ENCODE results near the gene KIF23.
A peak's percentile ranks its signal among the peaks of the same experiment; 100 is the strongest.
"Not testable (repeated sequence)": the region's sequence is repeated elsewhere in the genome, so short reads cannot be mapped to it uniquely, and the experiment has no call there.

KIF23 gene

DNA sequence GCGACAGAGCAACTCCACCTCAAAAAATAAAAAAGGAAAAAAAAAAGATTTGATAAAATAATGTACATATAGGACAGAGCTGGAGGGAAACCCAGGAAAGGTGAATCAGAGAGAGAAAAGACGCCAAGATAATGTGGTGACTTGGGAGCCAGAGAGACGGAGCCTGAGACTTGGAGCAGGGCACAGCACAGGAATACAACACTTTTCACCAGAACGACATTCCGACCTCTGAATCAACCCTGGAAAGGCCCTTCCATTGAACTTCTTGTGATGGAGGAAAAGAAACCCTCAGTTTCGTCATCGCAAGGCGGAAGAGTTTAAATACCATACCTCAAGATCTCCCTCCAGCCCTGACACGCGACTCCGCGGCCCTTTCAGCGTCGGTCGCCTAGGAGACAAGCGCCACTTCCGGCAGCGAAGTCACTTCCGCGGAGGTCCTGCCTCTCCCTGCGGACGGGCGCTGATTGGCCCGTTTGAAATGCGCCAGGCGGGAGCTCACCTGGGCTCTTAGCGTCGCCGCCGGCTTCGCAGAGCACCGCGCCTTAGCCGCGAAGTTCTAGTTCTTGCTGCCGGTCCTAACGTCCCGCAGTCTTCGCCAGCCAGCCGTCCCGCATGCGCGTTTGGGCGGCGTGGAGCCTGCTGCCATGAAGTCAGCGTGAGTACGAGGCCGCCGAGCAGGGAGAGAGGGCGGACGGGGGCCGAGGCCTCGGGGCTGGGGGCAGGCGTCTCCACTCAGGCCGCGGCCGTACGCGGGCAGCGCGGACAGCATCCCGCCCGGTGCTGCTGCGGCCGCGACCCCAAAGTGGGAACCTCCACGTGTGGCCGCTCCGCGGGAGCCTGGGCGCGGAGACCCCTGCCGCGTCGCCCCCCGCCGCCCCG, at the start of gene KIF23:
KIF23 (plus strand) TSS at position 528 of the 879 bp plus-strand sequence; CDS start at position 645, 117 bp downstream.
- peak; percentile 73 to 85 for DNase-seq (ENCODE audit: low read depth in 2 of 2, low spot score in 1 of 2)

DNA sequence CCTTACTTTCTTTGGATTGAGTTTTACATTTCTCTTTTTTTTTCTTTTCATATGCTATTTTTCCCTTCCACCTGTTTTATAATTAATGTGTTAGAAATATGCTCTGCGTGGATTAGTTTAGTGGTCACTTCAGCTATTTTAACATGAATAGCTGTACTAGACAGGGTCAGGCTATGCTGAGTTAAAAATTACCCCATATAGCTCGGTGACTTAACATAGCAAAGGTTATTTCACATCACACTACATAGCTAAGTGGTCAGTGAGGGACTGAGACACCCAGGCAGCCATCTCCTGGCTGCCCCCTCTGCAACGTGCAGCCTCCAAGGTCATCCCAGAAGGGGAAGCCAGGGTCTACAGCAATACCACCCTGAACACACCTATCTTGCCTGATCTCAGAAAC, 46.9 kb upstream of the KIF23 start:
- no peak for DNase-seq (ENCODE audit: low read depth in 2 of 2, low spot score in 1 of 2)

- no peak for DNase-seq (ENCODE audit: low read depth in 2 of 2, low spot score in 1 of 2)
These were observed 44.5 kb upstream of the KIF23 start for GRCh38 chr15:69369631-69370030.

- no peak for DNase-seq (ENCODE audit: low read depth in 2 of 2, low spot score in 1 of 2)
These were observed 40.7 kb upstream of the KIF23 start for GRCh38 chr15:69373406-69373805.

- no peak for DNase-seq (ENCODE audit: low read depth in 2 of 2, low spot score in 1 of 2)
These were observed 38.9 kb upstream of the KIF23 start for GRCh38 chr15:69375151-69375790.

DNA sequence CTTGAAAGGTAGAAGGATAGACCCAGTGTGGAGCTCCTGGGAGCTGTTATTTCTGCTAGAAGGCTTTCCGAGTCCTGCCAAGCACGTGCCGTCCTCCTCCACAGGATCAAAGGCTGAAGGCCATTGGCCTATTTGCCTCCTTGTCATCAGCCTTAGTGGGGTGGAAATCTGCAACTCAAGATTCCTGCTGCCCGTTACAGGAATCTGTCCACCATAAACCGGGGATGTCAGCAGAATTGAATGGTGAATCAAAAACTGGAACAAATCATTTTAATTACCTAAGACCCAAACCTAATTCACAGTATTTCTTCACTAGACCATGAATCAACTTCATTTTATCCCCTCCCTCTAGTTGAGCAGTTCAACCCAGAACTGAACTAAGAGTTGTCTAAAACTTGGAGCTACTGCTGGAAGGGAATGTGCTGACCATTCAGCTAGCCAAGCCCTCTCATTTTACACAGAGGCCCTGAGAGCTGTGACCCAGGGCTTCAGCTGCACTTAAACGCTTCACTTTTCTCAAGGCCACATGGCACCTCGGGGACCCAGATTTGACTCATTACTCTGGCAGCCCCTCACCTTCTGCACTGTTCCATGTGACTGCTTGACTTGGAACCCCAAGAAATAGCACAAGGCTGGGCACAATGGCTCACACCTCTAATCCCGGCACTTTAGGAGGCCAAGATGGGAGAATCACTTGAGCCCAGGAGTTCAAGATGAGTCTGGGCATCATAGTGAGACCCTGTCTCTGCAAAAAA, 36.8 kb upstream of the KIF23 start:
- DNase-seq (ENCODE audit: low read depth in 2 of 2, low spot score in 1 of 2) = no peak

DNA sequence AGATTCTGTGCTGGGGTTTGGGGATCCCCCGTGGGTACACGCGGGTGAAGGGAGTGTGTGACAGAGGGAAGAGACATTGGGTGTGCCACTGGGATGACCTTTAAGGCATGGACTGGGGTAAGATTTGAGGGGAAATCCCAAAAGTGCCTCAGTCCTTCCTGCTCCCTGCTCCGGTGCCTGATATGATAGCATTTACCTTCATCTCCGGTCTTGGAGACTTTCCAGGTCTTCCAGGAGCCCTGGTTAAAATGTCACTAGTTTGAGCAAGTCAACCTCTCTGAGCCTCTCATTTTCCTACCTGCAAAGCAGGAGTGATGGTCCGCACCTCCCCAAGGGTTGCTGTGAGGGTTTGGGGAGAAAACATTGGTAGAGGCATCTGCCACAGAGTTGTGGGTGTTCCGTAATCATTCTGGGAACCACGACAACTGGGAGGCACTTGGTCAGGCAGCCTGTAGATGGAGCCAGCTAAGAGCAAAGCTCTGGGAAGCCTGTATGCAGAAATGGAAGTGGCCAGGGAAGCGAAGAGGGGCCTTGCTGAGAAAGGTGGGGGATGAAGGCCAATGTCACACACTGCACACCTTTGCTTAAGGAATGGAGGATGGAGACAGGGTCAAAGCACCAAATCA, 33.9 kb upstream of the KIF23 start:
- DNase-seq (ENCODE audit: low read depth in 2 of 2, low spot score in 1 of 2) = no peak

DNA sequence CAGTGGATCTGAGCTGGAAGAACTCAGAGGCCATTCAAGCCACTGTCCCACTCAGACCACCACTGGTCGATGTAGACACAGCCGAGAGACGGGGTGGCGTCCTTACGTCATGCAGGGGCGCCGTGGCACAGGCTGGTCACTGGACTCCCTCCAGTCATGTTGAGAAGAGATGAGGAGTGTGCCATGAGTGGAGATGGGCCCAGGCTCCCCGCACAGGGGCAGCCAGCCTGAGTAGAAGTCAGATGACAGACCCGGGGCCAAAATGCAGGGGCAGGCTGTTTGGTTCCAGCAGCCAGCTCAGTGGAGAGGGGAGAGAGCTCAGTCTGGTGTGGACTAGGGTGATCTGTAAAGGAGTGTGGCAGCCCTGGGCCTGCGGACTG, 33.4 kb upstream of the KIF23 start:
- no peak for DNase-seq (ENCODE audit: low read depth in 2 of 2, low spot score in 1 of 2)

- not testable (repeated sequence) for DNase-seq (ENCODE audit: low read depth in 2 of 2, low spot score in 1 of 2)
These were observed 32.0 kb upstream of the KIF23 start for GRCh38 chr15:69382176-69382575.

DNA sequence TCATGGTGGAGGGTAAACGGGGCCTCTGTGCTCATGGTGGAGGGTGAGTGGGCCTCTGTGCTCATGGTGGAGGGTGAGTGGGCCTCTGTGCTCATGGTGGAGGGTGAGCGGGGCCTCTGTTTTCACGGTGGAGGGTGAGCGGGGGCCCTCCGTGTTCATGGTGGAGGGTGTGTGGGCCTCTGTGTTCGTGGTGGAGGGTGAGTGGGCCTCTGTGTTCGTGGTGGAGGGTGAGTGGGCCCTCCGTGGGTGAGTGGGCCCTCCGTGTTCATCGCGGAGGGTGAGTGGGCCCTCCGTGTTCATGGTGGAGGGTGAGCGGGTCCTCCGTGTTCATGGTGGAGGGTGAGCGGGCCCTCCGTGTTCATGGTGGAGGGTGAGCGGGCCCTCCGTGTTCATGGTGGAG, 30.1 kb upstream of the KIF23 start:
- DNase-seq (ENCODE audit: low read depth in 2 of 2, low spot score in 1 of 2) = not testable (repeated sequence)

- DNase-seq (ENCODE audit: low read depth in 2 of 2, low spot score in 1 of 2) = no peak
These were observed 29.2 kb upstream of the KIF23 start for GRCh38 chr15:69384626-69385598.

GRCh38 chr15:69385831-69386230, 28.3 kb upstream of the KIF23 start:
- DNase-seq (ENCODE audit: low read depth in 2 of 2, low spot score in 1 of 2) = no peak

DNA sequence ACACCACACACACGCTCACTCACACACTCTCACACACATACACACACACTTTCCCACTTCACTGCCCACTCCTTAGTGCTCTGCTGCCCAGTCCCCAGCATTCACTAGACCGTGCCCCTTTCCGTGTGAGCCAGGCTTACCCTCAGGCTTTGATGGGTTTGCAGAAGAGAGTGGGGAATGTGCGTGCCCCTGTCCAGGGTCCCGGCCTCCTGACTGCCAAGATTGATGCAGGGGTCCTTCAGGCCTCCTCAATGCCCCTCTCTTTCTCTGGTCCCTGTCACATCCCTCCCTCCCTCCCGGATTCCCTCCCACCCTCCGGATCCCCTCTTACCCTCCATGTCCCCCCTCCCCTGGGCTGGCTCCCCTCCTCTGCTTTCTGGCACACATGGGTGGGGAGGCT, 27.9 kb upstream of the KIF23 start:
- no peak for DNase-seq (ENCODE audit: low read depth in 2 of 2, low spot score in 1 of 2)

- no peak for DNase-seq (ENCODE audit: low read depth in 2 of 2, low spot score in 1 of 2)
These were observed 25.9 kb upstream of the KIF23 start for GRCh38 chr15:69388260-69388705.

- no peak for DNase-seq (ENCODE audit: low read depth in 2 of 2, low spot score in 1 of 2)
These were observed 24.7 kb upstream of the KIF23 start for GRCh38 chr15:69389426-69389825.

DNA sequence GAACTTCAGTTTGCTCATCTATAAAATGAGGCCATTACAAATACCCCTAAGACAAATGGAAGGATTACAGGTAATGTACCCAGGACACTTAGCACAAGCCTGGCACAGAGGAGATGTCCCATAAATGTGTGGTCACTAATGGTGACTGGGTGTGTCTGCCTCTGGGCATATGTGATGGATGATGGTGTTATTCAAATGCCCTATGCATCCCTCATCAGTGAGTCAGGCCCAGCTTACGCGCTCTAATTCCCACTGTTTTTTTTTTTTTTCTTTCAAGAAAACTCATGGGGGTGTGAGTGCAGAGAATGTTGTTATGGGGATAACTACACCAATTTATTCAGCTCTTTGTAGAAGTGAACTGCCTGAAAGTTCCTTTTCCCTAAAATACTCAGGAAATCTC, 23.6 kb upstream of the KIF23 start:
- DNase-seq (ENCODE audit: low read depth in 2 of 2, low spot score in 1 of 2) = no peak

DNA sequence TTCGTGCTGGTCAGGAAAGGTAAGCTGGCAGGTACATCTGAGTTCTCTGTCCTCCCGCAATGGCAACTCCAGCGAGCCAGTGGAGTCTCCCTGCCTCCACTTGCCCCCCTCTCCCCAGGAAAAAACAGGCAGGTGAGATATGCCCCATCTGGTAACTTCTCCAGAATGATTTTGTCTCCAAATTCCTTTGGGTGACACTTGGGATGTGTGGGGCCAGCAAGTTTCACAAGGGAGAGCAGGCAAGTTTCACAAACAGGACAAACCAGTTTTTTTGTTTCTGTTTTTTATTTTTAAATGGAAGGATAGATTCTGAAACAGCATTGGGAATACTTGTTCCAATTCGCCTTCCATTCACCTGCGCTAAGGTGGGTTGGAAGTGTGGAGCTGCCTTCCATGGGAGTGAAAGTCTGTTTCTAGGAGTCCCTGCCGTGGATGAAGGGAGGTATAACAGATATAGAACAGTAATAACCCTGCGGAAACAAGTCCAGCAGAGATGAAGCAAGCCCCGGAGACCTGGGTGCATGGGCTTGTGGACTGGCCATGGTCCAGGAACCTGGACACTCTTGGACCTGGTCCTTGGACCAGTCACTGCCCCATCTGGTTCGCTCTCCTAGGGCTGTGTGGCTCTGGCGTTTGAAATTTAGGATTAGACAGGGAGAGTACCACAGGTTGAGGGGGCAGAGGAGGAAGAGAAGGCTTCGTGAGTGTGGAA, 22.9 kb upstream of the KIF23 start:
- no peak for DNase-seq (ENCODE audit: low read depth in 2 of 2, low spot score in 1 of 2)

- no peak for DNase-seq (ENCODE audit: low read depth in 2 of 2, low spot score in 1 of 2)
These were observed 21.8 kb upstream of the KIF23 start for GRCh38 chr15:69392352-69392751.

DNA sequence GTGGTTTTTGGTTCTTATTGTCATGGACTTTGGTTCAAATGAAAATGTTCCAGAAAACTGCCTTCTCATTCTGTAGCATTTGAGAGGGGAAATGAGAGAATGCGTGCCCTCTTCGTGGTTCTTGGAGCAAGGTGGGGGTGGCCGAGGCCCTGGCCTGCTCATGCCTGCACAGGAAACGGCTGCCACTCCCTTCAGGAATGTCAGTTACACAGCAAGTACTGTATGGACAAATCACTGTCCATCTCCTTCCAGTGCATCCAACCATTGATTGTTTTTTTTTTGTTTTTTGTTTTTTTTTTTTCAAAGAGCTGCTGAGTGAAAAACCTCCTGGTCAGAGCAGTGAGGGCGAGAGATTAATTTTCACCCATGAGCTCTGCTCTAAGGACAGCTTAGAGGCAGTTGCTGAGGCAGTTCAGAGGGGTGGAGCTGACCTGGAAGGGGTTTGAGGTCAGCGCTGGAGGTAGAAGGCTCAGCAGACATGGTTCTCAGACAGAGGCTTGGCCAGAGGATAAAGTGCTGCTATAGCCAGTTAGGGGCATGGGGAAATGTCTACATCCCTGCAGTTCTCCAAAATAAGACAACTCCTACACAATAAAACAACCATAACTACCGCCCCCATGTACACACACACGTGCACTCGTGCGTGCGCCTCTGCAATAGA, 20.2 kb upstream of the KIF23 start:
- DNase-seq (ENCODE audit: low read depth in 2 of 2, low spot score in 1 of 2) = no peak

All from stimulated activated CD8-positive, alpha-beta memory T cell treated with anti-CD3 and anti-CD28 coated beads, Interleukin-4, amount 100 ng/mL, for 1 hour (primary cell).